Activated CD8-positive, alpha-beta memory T cell treated with anti-CD3 and anti-CD28 coated beads, Interleukin-2, amount 10 ng/mL, durations not matched to agents 7 days and 5 days (primary cell): ENCODE measurements around the gene PNPLA2. TPM values are rescaled to one million over a fixed set of nuclear protein-coding genes. Genes with fewer than 3 reads are reported as not detected.
A peak's percentile ranks its signal among the peaks of the same experiment; 100 is the strongest.

Experiments
- ATAC-seq: fragments of 150-1000 bp; cut with Tn5 transposase; one replicate; pipeline ENCODE4 v1.10.0; 2021; ENCODE audit warnings: moderate library complexity
- CTCF ChIA-PET: fragments of 350-600 bp; sonication (Branson Sonifier 250); formaldehyde crosslinking; loops from one replicate; lab custom pipeline; 2021; ENCODE audit warnings: antibody characterized with exemption; lab: Charles Lee
- DNase-seq: peaks from one replicate; pipeline ENCODE4 v3.0.0-alpha.2; 2020
- H3K27ac Mint-ChIP-seq: one replicate; pipeline ENCODE4 v1.8.0; 2021; ENCODE audit warnings: mild to moderate bottlenecking, mixed read lengths
- H3K27me3 Mint-ChIP-seq: one replicate; pipeline ENCODE4 v1.8.0; 2021; ENCODE audit warnings: mixed read lengths
- H3K36me3 Mint-ChIP-seq: one replicate; pipeline ENCODE4 v1.8.0; 2021; ENCODE audit warnings: mild to moderate bottlenecking, mixed read lengths
- H3K4me1 Mint-ChIP-seq: one replicate; pipeline ENCODE4 v1.8.0; 2021; ENCODE audit warnings: mixed read lengths
- H3K4me3 Mint-ChIP-seq: one replicate; pipeline ENCODE4 v1.8.0; 2021; ENCODE audit warnings: mild to moderate bottlenecking, moderate library complexity, mixed read lengths
- H3K9me3 Mint-ChIP-seq: one replicate; pipeline ENCODE4 v1.8.0; 2022; ENCODE audit warnings: low read depth, mixed read lengths
- total RNA-seq, 2 experiments: library from RNA; stranded (reverse); gene quantifications; one replicate each; pipeline ENCODE4 v1.2.3, GENCODE V29; 2021

PNPLA2 gene
- total RNA-seq, 2 experiments from 2014 or later, result 64.7 to 70.0 TPM

DNA sequence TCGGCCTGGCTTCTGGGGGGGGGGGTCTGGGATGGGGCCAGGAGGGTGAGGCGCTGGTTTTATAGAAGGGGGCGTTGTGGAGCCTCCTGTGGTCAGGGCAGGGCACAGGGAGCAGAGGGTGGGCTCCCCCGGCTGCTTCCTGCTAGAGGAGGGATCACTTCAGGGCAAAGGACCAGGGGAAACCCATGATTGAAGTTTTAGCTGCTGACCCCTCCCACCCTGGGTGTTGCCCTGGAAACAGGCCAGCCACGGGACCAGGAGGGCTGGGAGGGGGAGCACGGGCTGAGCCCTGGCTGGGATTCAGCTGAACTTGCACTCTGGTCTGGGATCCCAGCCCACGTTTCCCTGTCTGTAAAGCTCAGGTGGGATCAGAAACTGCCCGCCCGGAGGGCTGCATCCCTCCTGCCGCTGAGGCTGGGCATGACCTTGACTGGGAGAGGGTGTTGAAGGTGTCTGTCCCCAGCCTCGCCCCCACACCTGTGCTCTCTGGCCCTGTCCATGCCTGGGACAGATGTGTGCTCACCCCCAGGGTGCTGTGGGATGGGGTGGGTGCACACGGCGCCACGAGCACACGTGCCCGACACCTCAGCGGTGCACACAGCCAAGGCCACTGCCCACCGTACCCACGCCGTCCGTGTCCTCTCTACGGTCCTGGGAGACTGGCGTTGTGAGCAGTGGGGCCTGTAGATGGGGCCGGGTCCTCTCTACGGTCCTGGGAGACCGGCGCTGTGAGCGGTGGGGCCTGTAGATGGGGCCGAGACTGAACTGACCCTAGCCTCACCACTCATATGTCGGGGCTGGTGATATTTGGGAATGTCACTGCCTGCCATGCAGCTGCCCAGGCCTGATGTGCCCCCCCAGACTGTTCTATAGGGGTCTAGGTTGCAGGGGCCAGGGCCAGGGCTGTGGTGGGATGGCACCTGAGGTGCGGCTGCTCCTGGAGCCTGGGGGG is 26.3 kb downstream of the PNPLA2 start:
- DNase-seq, result no peak
- Mint-ChIP-seq H3K4me1 (peaks cover 29% of the 10 kb centered on the region), H3K4me3 (no peak overlapping the region), H3K9me3 (no peaks in the 10 kb centered on the region), H3K27me3 (peaks cover 8% of the 10 kb centered on the region), H3K27ac (no peak overlapping the region), H3K36me3 (peaks cover 6% of the 10 kb centered on the region)
- no peak for ATAC-seq
- CTCF ChIA-PET, result no interaction called here

- Mint-ChIP-seq H3K27ac (no peak overlapping the region), H3K36me3 (no peaks in the 10 kb centered on the region), H3K4me1 (peaks cover 19% of the 10 kb centered on the region), H3K4me3 (no peak overlapping the region), H3K9me3 (no peaks in the 10 kb centered on the region), H3K27me3 (peaks cover 10% of the 10 kb centered on the region)
- no peak for ATAC-seq
- no peak for DNase-seq
- CTCF ChIA-PET, result interaction anchor here (1.5 kb wide), 1 partner anchor 205 kb away, joined by 8 read pairs; no protein-coding TSS in a partner anchor
These were observed 27.3 kb downstream of the PNPLA2 start for GRCh38 chr11:845872-846495.

GRCh38 chr11:846496-847098 is 27.9 kb downstream of the PNPLA2 start:
- no peak for ATAC-seq
- no peaks in the 10 kb centered on the region for H3K9me3 Mint-ChIP-seq
- H3K27ac Mint-ChIP-seq, result no peak overlapping the region
- H3K36me3 Mint-ChIP-seq, result no peaks in the 10 kb centered on the region
- CTCF ChIA-PET, result interaction anchor here (1.0 to 2.7 kb wide), 5 partner anchors 9 to 728 kb away, joined by 3 to 13 read pairs (median 8); partner anchors contain the start of gene CD151
- DNase-seq, result no peak
- H3K27me3 Mint-ChIP-seq, result peaks cover 13% of the 10 kb centered on the region
- peaks cover 14% of the 10 kb centered on the region for H3K4me1 Mint-ChIP-seq
- no peak overlapping the region for H3K4me3 Mint-ChIP-seq

DNA sequence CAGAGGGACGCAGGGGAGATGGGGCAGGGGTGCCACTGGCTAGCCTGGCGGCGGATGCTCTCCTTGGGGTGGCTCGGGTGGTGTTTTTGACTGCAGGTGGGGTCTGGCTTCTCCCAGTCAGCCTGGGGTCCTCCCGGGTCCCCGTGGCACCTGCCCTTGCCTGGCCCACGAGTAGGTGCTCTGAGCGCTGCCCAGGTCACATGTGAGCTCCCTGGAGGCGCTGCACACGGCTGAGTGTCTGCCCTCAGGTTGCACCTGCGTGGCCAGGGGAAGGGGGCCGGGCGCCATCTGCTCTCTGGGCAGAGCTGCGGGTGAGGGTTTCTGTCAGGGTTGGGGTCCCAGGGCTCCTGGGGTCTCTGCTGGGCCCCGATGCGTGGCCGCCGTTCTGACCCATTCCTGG is 29.2 kb downstream of the PNPLA2 start:
- H3K36me3 Mint-ChIP-seq, result no peaks in the 10 kb centered on the region
- no peak overlapping the region for H3K4me3 Mint-ChIP-seq
- H3K27ac Mint-ChIP-seq, result no peak overlapping the region
- H3K4me1 Mint-ChIP-seq, result peaks cover 14% of the 10 kb centered on the region
- H3K27me3 Mint-ChIP-seq, result peaks cover 13% of the 10 kb centered on the region
- ATAC-seq (no peak), DNase-seq (no peak)
- CTCF ChIA-PET, result interaction anchor here (0.7 to 2.7 kb wide), 16 partner anchors 7 to 727 kb away, joined by 3 to 41 read pairs (median 4); partner anchors contain the start of genes CD151 and CHID1
- H3K9me3 Mint-ChIP-seq, result no peaks in the 10 kb centered on the region

DNA sequence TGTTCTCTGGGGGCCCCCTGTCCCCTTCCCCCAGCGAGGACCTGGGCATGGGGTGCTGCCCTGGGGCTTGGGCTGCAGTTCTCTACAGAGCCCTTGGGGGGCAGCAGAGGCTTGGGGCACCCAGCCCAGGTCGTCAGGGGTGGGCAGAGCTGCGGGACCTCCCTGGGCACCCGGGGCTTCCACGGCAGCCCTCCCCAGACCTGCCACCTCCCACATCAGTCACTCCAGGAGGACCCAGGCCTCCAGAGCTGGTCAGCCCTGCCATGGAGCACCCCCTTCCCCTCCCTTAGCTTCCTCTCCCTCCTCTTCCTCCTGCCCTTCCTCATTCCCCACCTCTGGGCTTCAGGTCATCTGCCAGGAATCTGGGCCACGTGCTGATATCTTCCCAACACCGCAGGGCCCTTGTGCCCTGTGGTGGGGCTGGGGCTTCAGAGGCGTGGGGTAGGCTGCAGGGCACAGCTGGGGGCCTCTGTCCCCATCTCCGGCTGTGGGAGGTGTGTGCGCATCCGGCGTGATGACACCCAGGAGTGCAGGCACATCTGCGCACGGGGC is 29.7 kb downstream of the PNPLA2 start:
- no peaks in the 10 kb centered on the region for H3K9me3 Mint-ChIP-seq
- CTCF ChIA-PET, result interaction anchor here (0.7 to 2.7 kb wide), 17 partner anchors 8 to 726 kb away, joined by 3 to 41 read pairs (median 4); partner anchors contain the start of genes AP2A2, CD151 and CHID1
- H3K4me3 Mint-ChIP-seq, result no peak overlapping the region
- ATAC-seq (peak; percentile 81), DNase-seq (peak; percentile 74)
- peaks cover 13% of the 10 kb centered on the region for H3K4me1 Mint-ChIP-seq
- peaks cover 13% of the 10 kb centered on the region for H3K27me3 Mint-ChIP-seq
- no peaks in the 10 kb centered on the region for H3K36me3 Mint-ChIP-seq
- no peak overlapping the region for H3K27ac Mint-ChIP-seq

- no peak overlapping the region for H3K4me3 Mint-ChIP-seq
- H3K4me1 Mint-ChIP-seq, result peaks cover 5% of the 10 kb centered on the region
- no peak overlapping the region for H3K27ac Mint-ChIP-seq
- no peaks in the 10 kb centered on the region for H3K36me3 Mint-ChIP-seq
- DNase-seq, result no peak
- CTCF ChIA-PET, result interaction anchor here (0.7 to 2.7 kb wide), 13 partner anchors 14 to 725 kb away, joined by 3 to 41 read pairs (median 4); partner anchors contain the start of genes AP2A2 and CD151
- peak; percentile 16 for ATAC-seq
- H3K9me3 Mint-ChIP-seq, result no peaks in the 10 kb centered on the region
- peaks cover 13% of the 10 kb centered on the region for H3K27me3 Mint-ChIP-seq
These were observed 30.6 kb downstream of the PNPLA2 start for GRCh38 chr11:849104-849824.

- H3K4me3 Mint-ChIP-seq, result no peak overlapping the region
- H3K9me3 Mint-ChIP-seq, result no peaks in the 10 kb centered on the region
- no peak overlapping the region for H3K27ac Mint-ChIP-seq
- CTCF ChIA-PET, result interaction anchor here (1.4 to 2.5 kb wide), 2 partner anchors 198 to 200 kb away, joined by 4 to 41 read pairs; no protein-coding TSS in a partner anchor
- H3K4me1 Mint-ChIP-seq, result peaks cover 5% of the 10 kb centered on the region
- H3K36me3 Mint-ChIP-seq, result no peaks in the 10 kb centered on the region
- no peak for DNase-seq
- peaks cover 13% of the 10 kb centered on the region for H3K27me3 Mint-ChIP-seq
- ATAC-seq, result peak; percentile 7
These were observed 31.4 kb downstream of the PNPLA2 start for GRCh38 chr11:849951-850774.

DNA sequence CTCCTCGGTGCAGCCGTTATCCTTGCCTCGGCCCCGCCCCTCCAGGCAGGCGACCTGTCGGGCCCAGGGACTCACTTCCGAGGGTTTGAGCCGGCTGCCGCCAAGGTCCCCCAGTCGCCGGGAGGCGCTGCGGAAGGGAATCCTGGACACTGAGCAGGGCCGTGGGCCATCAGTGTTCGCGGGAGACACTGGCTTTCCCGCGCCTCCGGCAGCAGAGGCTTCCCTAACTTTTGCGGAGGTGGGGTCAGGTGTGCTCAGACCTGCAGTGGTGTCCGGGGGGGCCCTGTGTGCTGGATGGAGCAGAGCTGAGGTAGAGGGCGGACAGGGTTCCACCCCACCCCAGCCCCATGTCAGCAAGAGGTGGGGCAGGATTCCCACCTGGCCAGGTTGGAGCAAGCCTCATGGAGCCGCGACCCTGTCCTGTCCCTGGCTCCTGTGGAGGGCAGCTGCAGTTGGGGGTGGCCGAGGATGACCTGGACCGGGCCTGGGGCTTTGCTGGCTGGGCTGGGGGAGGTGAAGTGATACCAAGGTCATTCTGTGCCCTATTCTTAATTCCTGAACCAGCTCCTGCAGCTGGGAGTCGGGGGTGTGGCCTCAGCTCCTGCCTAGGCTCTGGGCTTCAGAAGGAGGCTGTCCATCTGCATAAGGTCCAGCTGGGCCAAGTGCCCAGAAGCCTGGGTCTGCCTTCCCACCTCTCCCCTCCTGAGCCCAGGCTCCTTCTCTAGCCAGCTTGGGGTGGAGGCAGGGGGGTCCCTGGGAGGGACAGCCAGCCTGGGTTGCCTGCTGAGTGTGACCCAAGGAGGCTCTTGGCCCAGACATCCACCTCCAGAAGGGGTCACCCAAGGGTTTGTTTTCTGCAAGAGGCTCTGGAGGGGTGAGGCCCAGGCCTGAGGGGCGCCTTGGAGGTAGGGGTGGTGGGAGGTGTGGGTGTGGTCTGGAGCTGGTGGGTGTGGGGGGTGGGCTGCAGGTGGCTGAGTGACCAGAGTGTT is 32.4 kb downstream of the PNPLA2 start:
- H3K27ac Mint-ChIP-seq, result no peak overlapping the region
- H3K4me1 Mint-ChIP-seq, result peaks cover 5% of the 10 kb centered on the region
- ATAC-seq, result no peak
- H3K4me3 Mint-ChIP-seq, result no peak overlapping the region
- peaks cover 13% of the 10 kb centered on the region for H3K27me3 Mint-ChIP-seq
- CTCF ChIA-PET, result interaction anchor here (1.0 to 1.3 kb wide), 2 partner anchors 88 to 199 kb away, joined by 3 to 6 read pairs; no protein-coding TSS in a partner anchor
- H3K9me3 Mint-ChIP-seq, result no peaks in the 10 kb centered on the region
- no peaks in the 10 kb centered on the region for H3K36me3 Mint-ChIP-seq
- no peak for DNase-seq

DNA sequence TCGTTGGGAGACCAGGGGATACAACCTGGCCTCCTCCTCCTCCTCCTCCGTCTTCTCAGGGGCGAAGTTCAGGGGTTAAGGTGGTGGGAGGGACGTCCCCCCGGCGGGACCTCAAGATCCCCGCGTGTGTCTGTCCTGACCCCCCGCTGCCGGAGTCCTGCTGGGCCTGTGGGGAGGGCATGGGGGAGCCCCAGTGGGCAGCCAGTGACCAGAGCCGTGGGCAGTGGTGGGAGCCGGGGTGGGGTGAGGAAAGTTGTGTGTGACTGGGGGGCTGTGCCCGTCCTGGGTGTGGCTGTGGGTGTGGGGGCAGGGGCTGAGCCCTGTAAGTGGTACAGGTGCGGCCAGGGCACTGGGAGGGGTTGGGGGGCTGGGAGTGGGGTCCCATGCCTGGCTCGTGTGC is 34.0 kb downstream of the PNPLA2 start:
- no peak overlapping the region for H3K27ac Mint-ChIP-seq
- CTCF ChIA-PET, result no interaction called here
- peaks cover 5% of the 10 kb centered on the region for H3K4me1 Mint-ChIP-seq
- ATAC-seq (no peak), DNase-seq (no peak)
- H3K27me3 Mint-ChIP-seq, result peaks cover 13% of the 10 kb centered on the region
- H3K9me3 Mint-ChIP-seq, result no peaks in the 10 kb centered on the region
- no peaks in the 10 kb centered on the region for H3K36me3 Mint-ChIP-seq
- H3K4me3 Mint-ChIP-seq, result no peak overlapping the region

- Mint-ChIP-seq H3K27ac (no peak overlapping the region), H3K4me1 (no peaks in the 10 kb centered on the region), H3K27me3 (peaks cover 8% of the 10 kb centered on the region), H3K36me3 (no peaks in the 10 kb centered on the region), H3K4me3 (no peak overlapping the region), H3K9me3 (no peaks in the 10 kb centered on the region)
- CTCF ChIA-PET, result no interaction called here
- DNase-seq, result no peak
- ATAC-seq, result no peak
These were observed 35.2 kb downstream of the PNPLA2 start for GRCh38 chr11:853682-854448.
